HT1080 (cell line): ENCODE results near the gene PRTFDC1. TPM values are rescaled to one million over a fixed set of nuclear protein-coding genes. Genes with fewer than 3 reads are reported as not detected.
"Not testable (repeated sequence)": the region's sequence is repeated elsewhere in the genome, so short reads cannot be mapped to it uniquely, and the experiment has no call there.

Experiments used
- DNase-seq: peaks from one replicate; pipeline ENCODE4 v3.0.0-alpha.2; 2015; ENCODE audit warnings: low read depth
- total RNA-seq: library from RNA; depleted of rRNA; stranded (reverse); fragments of >200 nt; shearing (Covaris generic); gene quantifications from 2 replicates; pipeline ENCODE4 v1.2.3, GENCODE V29; 2014

Gene PRTFDC1
- total RNA-seq, 1 experiment from 2014 or later, result not detected

DNA sequence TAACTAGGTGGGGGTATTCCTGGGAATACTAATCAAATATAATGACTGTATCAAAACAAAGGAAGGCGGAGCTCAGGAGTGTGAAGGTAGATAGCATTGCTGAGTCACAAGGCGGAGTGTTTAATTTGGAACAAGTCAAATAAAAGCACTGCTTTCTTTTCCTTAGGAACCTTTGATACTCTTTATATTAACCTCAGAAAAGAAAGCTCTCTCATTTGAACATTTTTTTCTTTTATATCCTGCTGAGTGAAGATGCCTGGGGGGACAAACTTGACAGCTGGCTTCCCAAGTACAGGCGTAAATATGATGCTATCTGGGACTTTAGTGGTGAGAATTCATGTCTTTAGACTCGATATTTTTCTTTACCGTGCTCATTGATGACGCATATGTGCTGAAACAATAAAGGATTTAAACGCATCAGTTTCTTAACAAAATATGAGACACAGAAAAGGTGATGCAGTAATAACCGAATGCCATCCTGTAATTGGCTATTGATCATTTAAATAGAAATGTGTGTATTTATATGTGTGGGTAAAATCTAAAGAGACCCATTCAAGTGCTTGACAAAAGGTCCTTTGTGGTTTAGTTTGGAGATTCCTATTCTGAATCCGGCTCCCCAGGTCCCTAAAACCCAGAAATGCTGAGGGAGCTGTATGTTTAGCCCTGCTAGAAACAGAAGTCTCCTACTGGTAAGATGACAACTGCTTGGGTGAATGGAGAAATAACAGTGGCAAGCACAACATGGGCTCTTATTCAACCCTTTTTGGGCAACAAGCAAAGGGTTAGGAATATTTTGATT, 102.7 kb downstream of the PRTFDC1 start:
- DNase-seq, result peak; percentile 68

- DNase-seq, result no peak
Observed at GRCh38 chr10:24849051-24849450, 103.4 kb downstream of the PRTFDC1 start.

DNA sequence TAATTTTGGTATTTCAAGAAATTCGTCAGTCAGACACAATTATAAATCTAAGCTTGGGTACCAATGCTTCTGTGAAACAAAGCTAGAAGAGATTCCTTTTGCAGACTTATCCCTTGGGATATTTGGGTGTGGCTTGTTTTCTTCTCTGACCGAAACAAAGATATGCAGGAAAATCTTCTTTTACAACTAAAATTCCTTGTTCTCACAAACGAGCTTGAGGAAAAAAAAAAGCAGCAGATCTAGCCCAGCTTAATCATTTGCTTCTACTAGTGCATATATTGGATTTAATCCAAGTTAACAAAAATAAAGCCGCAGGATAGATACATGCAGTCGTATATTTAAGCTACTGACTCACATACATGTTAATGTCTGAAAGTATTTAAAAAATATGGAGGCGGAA, 104.2 kb downstream of the PRTFDC1 start:
- no peak for DNase-seq

- no peak for DNase-seq
Observed at GRCh38 chr10:24847112-24848070, 105.0 kb downstream of the PRTFDC1 start.

- DNase-seq, result no peak
Observed at GRCh38 chr10:24844742-24845141, 107.7 kb downstream of the PRTFDC1 start.

- DNase-seq, result no peak
Observed at GRCh38 chr10:24843256-24843655, 109.2 kb downstream of the PRTFDC1 start.

- DNase-seq, result no peak
Observed at GRCh38 chr10:24842856-24843255, 109.5 kb downstream of the PRTFDC1 start.

GRCh38 chr10:24841530-24841929, 110.9 kb downstream of the PRTFDC1 start:
- no peak for DNase-seq

DNA sequence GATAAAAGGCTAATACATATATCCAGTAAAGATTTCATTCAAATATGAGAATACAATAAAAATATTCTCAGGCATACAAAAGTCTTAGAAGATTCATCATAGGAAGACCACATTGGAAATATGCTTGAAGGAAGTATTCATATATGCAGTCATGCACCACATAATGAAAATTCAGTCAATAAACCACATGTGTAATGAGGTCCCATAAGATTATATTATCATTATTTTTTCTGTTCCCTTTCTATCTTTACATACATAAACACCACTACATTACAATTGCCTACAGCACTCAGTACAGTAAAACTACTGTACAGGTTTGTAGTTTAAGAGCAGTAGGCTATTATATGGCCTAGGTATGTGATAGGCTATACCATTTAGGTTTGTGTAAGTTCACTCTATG, 111.6 kb downstream of the PRTFDC1 start:
- DNase-seq, result no peak

- not testable (repeated sequence) for DNase-seq
Observed at GRCh38 chr10:24837781-24838180, 114.6 kb downstream of the PRTFDC1 start.

DNA sequence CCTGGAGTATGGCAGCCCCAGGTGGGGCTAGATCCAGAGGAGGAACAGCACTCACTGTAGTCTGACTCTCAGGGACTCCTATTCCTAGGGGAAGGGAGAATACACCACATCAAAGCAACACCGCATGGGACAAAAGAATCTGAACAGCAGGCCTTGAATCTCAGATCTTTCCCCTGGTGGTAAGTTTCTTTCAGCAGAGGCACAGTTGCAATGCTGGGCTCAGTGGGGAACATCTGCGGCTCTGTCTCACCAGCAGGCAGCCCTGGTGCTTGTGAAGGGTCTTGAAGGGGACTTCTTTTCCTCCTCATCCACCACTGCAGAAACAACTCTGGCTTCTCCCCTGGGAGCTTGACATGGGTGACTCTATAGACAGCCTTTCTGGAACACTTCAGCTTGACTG, 117.5 kb downstream of the PRTFDC1 start:
- no peak for DNase-seq

GRCh38 chr10:24826009-24826408, 126.4 kb downstream of the PRTFDC1 start:
- DNase-seq, result peak; percentile 74

DNA sequence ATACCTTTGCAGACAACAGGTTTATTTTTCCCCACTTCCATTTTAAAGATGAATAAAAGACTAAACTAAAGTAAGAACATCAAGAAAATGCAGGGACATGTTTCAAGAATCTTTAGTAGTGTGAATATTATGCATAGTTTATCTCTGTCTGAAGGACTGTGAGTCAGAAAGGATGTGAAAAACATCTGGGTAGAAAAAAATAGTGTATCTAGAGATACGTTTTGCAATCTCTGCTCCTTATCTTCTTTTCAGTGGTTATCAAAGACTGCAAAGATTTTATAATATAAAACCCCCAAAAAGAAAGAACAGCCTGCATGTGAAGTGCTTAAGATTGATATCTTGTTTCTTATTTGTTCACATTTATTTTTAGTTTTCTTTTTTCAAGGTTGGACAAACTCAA, 126.9 kb downstream of the PRTFDC1 start:
- DNase-seq, result no peak

GRCh38 chr10:24824536-24824935, 127.9 kb downstream of the PRTFDC1 start:
- no peak for DNase-seq

GRCh38 chr10:24824124-24824523, 128.3 kb downstream of the PRTFDC1 start:
- DNase-seq, result peak; percentile 68

DNA sequence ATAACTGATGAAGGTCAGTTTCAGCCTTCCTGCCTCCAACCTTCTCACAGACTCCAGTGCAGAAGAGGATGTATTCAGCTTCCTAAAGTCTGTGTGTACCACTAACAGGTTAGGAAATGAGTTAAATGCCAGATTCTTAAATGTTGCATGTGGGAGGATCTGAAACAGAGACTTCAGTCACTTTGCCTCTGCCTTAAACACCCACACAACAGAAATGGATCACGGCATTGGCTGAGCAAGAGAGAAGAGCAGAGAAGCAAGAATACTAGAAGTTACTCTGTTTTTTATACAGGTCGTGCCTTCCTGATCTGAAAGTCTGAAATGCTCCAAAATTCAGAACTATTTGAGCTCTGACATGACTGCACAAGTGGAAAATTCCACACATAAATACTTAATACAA, 129.8 kb downstream of the PRTFDC1 start:
- no peak for DNase-seq

GRCh38 chr10:24821986-24822385, 130.4 kb downstream of the PRTFDC1 start:
- peak; percentile 56 for DNase-seq

- no peak for DNase-seq
Observed at GRCh38 chr10:24816868-24817396, 135.5 kb downstream of the PRTFDC1 start.

GRCh38 chr10:24814568-24815313, 137.7 kb downstream of the PRTFDC1 start:
- peak; percentile 98 for DNase-seq

DNA sequence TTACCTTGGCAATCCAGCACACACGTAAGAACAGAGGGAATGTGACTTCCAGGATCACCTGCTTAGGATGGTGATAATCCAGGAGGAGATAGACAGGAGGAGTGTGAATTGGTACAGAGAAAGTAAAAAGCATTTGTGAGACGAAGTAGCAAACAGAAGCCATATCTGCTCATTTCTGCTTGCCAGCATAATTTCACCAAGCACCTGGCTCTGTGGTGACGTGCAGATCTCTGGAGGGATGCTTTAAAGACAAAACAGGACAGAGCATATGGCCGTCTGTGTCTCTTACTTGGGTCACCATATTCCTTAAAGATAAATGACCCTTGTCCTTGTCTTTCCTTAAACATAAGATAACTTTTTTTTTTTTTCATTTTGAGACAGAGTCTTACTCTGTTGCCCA, 138.6 kb downstream of the PRTFDC1 start:
- DNase-seq, result no peak

- DNase-seq, result no peak
Observed at GRCh38 chr10:24806262-24806661, 146.1 kb downstream of the PRTFDC1 start.
